H1 (cell line): ENCODE results near the gene NMUR1.
"Not testable (repeated sequence)": the region's sequence is repeated elsewhere in the genome, so short reads cannot be mapped to it uniquely, and the experiment has no call there.

ENCODE experiments used
- BACH1 ChIP-seq: IDR thresholded peaks from 2 replicates; pipeline ENCODE4 v1.6.1; 2012; ENCODE audit warnings: low read length, improper control_type of control experiment
- EGR1 ChIP-seq: IDR thresholded peaks from 2 replicates; pipeline ENCODE4 v1.6.1; 2011; ENCODE audit warnings: low read depth, low read length, borderline replicate concordance
- EZH2 ChIP-seq: fragments of 200-600 bp; sonication (generic); IDR thresholded peaks from 2 replicates; pipeline ENCODE4 v1.7.1; 2012; ENCODE audit warnings: low read depth, mild to moderate bottlenecking, moderate library complexity, low read length, inconsistent platforms; ENCODE audit not compliant: severe bottlenecking
- GABPA ChIP-seq: IDR thresholded peaks from 2 replicates; pipeline ENCODE4 v1.6.1; 2011; ENCODE audit warnings: mild to moderate bottlenecking, low read length, moderate library complexity, borderline replicate concordance; ENCODE audit not compliant: insufficient read depth
- JUND ChIP-seq: IDR thresholded peaks from 2 replicates; pipeline ENCODE4 v1.6.1; 2011; ENCODE audit warnings: mild to moderate bottlenecking, improper control_type of control experiment, low read length
- POLR2AphosphoS5 ChIP-seq: IDR thresholded peaks from 2 replicates; pipeline ENCODE4 v1.6.1; 2011; ENCODE audit warnings: low read depth, low read length
- SP4 ChIP-seq: IDR thresholded peaks from 2 replicates; pipeline ENCODE4 v1.6.1; 2012; ENCODE audit warnings: low read length, inconsistent platforms
- TF ChIP-seq, protein P1 (sequence below), 3 experiments: IDR thresholded peaks; 1 replicate in 2 of 3; 2 replicates in 1 of 3; pipeline versions ENCODE4 v1.5.1 to v1.6.1; 2011; ENCODE audit warnings: low read length in 3 of 3, mild to moderate bottlenecking in 3 of 3, inconsistent platforms in 2 of 3, low read depth in 1 of 3, moderate library complexity in 1 of 3; ENCODE audit not compliant: insufficient read depth in 1 of 3; ENCODE audit errors: control extremely low read depth in 1 of 3
- TF ChIP-seq, protein P2 (sequence below): IDR thresholded peaks from 2 replicates; pipeline ENCODE4 v1.6.1; 2012; ENCODE audit warnings: inconsistent platforms

DNA sequence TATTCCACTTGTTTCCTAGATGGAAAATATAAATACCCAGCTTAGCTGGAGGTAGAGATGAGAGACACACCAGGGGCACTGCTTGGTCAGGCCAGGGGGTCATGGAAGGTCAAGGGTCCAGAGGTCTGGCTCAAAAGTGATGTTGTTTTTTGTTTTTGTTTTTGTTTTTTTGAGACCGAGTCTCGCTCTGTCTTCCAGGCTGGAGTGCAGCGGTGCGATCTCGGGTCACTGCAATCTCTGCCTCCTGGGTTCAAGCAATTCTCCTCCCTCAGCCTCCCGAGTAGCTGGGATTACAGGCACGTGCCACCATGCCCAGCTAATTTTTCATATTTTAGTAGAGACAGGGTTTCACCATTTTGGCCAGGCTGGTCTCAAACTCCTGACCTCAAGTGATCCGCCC is 26.3 kb upstream of the NMUR1 start:
- not testable (repeated sequence) for TF ChIP-seq EGR1, BACH1, EZH2, GABPA, POLR2AphosphoS5, JUND, SP4
- TF ChIP-seq, protein P1, sequence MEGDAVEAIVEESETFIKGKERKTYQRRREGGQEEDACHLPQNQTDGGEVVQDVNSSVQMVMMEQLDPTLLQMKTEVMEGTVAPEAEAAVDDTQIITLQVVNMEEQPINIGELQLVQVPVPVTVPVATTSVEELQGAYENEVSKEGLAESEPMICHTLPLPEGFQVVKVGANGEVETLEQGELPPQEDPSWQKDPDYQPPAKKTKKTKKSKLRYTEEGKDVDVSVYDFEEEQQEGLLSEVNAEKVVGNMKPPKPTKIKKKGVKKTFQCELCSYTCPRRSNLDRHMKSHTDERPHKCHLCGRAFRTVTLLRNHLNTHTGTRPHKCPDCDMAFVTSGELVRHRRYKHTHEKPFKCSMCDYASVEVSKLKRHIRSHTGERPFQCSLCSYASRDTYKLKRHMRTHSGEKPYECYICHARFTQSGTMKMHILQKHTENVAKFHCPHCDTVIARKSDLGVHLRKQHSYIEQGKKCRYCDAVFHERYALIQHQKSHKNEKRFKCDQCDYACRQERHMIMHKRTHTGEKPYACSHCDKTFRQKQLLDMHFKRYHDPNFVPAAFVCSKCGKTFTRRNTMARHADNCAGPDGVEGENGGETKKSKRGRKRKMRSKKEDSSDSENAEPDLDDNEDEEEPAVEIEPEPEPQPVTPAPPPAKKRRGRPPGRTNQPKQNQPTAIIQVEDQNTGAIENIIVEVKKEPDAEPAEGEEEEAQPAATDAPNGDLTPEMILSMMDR (IDR thresholded peaks at IDR 0.05; ENCODE audit: control extremely low read depth in 1 of 3, insufficient read depth in 1 of 3, low read depth in 1 of 3, low read length in 3 of 3) = not testable (repeated sequence)
- TF ChIP-seq, protein P2, sequence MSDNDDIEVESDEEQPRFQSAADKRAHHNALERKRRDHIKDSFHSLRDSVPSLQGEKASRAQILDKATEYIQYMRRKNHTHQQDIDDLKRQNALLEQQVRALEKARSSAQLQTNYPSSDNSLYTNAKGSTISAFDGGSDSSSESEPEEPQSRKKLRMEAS = not testable (repeated sequence)
